Measurements from ENCODE around the gene TEDC1.

The TEDC1 gene

GRCh38 chr14:105490572-105491365 lies at the start of gene TEDC1:
Gene TEDC1 (plus strand): TSS chr14:105491246. CDS start chr14:105491376, 130 bp downstream.
- TF ChIP-seq CTCF (IDR thresholded peaks at IDR 0.05; ENCODE audit: low read depth, low read length, missing control alignments) = peak; percentile 59
- in situ Hi-C loops (cut with HindIII; ENCODE audit: low sequenced_read_pairs) = no loop called here
- peak; percentile 100 for DNase-seq (ENCODE audit: low read depth)
- peak within 1 kb of the TSS; percentile 58 for H3K4me3 ChIP-seq (ENCODE audit: low read depth, low read length)

GRCh38 chr14:105442125-105442524 lies 48.9 kb upstream of the TEDC1 start:
- in situ Hi-C loops (cut with HindIII; ENCODE audit: low sequenced_read_pairs) = no loop called here
- no peak for DNase-seq (ENCODE audit: low read depth)
- H3K4me3 ChIP-seq (ENCODE audit: low read depth, low read length) = no peak overlapping the region
- TF ChIP-seq CTCF (IDR thresholded peaks at IDR 0.05; ENCODE audit: low read depth, low read length, missing control alignments) = no peak

- no peak overlapping the region for H3K4me3 ChIP-seq (ENCODE audit: low read depth, low read length)
- no peak for TF ChIP-seq CTCF (IDR thresholded peaks at IDR 0.05; ENCODE audit: low read depth, low read length, missing control alignments)
- DNase-seq (ENCODE audit: low read depth) = no peak
- in situ Hi-C loops (cut with HindIII; ENCODE audit: low sequenced_read_pairs) = no loop called here
Measured at GRCh38 chr14:105442834-105443233, 48.2 kb upstream of the TEDC1 start.

- in situ Hi-C loops (cut with HindIII; ENCODE audit: low sequenced_read_pairs) = no loop called here
Measured at GRCh38 chr14:105444859-105445258, 46.2 kb upstream of the TEDC1 start.

GRCh38 chr14:105445290-105445689 lies 45.8 kb upstream of the TEDC1 start:
- no peak for TF ChIP-seq CTCF (IDR thresholded peaks at IDR 0.05; ENCODE audit: low read depth, low read length, missing control alignments)
- H3K4me3 ChIP-seq (ENCODE audit: low read depth, low read length) = no peak overlapping the region
- in situ Hi-C loops (cut with HindIII; ENCODE audit: low sequenced_read_pairs) = no loop called here
- no peak for DNase-seq (ENCODE audit: low read depth)

More at GRCh38 chr14:105444859-105445258, 46.2 kb upstream of the TEDC1 start:
- TF ChIP-seq CTCF (IDR thresholded peaks at IDR 0.05; ENCODE audit: low read depth, low read length, missing control alignments) = no peak
- no peak for DNase-seq (ENCODE audit: low read depth)
- H3K4me3 ChIP-seq (ENCODE audit: low read depth, low read length) = no peak overlapping the region

- in situ Hi-C loops (cut with HindIII; ENCODE audit: low sequenced_read_pairs) = no loop called here
- no peak for TF ChIP-seq CTCF (IDR thresholded peaks at IDR 0.05; ENCODE audit: low read depth, low read length, missing control alignments)
- DNase-seq (ENCODE audit: low read depth) = no peak
- no peak overlapping the region for H3K4me3 ChIP-seq (ENCODE audit: low read depth, low read length)
Measured at GRCh38 chr14:105445901-105446845, 44.9 kb upstream of the TEDC1 start.

Data from astrocyte of the cerebellum (primary cell).